Activated naive CD4-positive, alpha-beta T cell treated with Interleukin-2 at 50 U/mL for 16 hours (primary cell): ENCODE data around the gene DNAJA4.

ENCODE experiments used
- DNase-seq: peaks from one replicate; pipeline ENCODE4 v3.0.0-alpha.2; 2020

Gene DNAJA4

DNA sequence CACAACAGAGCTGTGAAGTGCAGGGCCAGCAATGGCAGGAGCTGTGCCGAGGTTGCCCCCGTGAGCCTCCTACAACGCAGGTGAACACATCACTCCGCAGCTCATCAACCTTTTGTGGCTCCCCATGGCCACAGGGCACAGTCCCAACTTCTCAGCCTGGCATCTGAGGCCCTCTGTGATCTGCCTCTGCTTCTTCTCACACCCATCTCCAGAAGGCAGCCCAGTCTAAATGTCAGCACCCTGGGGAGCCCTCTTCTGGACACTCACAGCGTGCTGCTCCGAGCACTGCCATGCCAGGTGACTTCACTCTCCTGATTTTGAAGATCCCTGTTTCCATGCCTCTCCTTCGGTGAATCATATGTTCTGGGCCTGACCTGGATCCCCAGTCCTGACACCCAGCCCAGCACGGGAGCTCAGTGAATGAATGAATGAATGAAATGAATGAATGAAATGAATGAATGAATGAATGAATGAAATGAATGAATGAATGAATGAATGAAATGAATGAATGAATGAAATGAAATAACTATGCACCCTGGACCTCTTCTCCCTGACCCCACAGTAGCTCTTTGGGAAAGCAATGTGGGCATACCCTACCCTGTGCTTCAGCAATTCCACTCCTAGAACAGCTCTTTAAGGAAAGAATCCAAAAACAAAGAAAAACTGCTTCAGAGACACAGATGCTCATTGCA, 52.9 kb downstream of the DNAJA4 start:
- DNase-seq: no peak

DNA sequence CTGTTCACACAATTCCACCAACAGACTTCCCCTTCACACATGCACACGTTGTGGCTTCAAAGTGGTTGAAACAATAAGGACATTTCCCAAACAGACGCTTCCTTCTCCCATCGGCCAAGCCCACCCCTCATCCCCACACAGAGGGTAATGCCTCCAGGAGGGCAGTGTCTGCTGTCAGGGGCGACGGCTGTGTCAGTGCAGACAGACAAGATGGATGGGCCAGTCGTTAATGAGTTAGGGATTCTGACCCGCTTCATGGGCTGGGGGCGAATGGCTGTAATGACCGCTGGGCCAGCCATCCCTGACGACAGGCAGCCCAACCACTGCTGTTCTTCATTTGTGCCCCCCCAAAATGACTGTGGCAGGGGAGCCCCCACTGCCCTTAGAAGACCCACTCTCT, 55.2 kb downstream of the DNAJA4 start:
- no peak for DNase-seq

DNA sequence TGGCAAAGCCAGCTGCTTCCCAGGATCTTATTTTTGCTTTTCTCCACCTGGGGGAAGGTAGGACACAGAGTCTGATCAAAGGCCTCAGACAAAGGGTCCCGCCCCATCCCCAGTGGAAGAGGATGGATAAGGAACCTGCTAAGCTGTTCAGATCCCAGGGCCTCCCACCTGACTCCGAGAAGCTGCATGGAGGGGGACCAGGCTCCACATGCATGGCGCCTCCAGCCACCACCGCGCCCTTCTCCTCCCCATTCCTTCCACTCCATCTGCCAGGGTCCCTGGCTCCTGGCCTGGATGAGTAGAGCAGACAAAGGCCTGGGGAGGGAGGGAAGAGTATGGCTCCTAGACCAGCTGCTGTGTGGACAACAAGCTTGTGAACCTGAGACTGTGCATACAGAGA, 55.8 kb downstream of the DNAJA4 start:
- no peak for DNase-seq

DNA sequence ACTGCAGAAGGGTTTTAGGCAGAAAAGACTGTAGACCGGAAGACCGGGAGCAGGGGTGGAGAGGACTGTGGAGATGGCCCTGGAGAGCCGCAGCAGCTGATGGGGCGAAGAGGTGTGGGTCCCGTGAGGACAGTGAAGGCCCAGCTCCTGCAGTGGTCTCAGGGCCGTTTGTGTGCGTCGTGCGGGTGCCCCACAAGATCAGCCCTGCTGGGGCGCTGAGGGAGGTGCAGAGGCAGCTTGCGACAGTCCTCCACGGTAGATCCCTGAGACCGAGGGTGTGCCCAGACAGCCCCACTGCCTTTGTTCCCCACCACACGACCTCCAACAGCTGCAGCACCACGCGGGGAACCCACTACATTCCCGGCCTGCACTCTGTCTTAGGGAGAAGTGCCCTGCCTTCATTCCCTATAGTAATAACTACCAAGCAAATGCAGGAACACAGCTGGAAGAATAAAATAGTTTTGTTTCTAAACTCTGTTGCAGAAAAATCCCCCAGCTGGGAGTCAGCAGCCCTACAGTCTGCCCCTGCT, 56.7 kb downstream of the DNAJA4 start:
- no peak for DNase-seq

DNA sequence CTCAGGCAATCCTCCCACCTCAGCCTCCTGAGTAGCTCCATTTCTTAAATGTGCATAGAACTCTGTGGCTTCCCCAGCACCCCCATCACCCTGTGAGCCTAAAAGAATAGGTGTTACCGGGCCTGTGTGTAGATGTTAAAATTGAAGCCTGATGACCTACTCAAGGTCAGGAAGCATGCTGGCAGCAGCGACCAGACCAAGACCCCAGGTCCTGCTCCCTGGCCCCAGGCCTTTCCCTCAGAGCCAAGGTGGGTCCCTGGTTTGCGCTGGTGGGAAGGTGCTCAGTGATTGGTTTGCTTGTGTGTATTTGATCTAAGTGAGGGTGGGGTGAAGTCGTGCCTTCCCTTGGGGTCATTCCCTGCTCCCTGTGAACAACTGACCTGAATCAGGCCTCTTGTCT, 57.4 kb downstream of the DNAJA4 start:
- no peak for DNase-seq

DNA sequence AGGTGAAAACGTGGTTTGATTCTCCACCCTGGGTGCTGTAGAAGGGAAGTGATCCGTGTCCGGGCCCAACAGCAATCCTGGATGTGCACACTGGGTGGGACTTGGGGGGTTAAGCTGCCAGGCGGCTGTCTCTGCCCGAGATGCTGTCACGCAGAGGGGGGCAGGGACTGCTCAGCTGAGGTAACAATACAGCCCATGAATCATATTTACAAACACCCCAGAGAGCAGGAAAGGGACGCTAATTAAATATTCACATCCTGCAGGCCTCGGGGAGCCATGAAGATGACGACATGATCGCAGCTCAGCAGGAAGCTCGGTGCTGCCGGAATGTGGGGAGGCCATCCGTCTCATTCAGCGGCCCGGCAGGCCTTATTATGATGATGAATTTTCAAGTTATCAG, 57.9 kb downstream of the DNAJA4 start:
- no peak for DNase-seq

DNA sequence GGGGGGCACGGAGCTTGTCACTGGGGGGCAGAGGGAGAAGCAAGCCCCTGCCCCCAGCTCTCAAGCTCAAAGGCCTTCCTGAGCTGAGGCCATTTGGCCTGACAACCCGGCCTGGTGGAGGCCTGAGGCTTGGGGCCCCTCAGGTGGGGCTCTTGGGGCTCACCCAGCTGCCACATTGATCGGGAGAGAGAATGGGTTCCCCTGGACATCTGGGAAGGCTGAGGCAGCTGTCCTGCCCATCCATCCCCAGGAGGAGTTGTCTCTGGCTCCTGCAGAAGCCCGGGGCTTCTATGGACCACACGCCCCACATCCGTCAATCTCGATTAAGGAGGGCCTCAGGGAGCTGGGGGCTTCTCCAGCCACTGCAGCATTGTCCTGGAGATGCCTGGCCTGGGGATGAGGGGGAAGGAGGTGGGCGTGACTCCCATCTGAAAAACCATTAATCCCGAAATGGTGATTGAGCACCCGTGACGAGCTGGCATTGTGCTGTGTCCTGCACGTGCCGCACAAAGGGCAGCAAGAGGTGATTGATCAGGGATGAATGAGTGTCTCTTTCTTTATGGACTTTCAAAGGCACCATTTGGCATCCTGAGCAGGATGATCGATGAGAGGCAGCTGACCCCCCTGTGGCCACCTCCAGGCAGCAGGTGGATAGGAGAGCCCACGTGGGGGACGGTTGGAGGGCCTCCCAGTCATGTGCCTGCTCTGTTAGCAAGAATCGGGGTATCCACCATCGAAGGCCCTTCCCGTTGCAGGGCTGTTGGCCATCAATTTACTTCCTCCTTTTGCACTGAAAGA, 58.6 kb downstream of the DNAJA4 start:
- DNase-seq: no peak

DNA sequence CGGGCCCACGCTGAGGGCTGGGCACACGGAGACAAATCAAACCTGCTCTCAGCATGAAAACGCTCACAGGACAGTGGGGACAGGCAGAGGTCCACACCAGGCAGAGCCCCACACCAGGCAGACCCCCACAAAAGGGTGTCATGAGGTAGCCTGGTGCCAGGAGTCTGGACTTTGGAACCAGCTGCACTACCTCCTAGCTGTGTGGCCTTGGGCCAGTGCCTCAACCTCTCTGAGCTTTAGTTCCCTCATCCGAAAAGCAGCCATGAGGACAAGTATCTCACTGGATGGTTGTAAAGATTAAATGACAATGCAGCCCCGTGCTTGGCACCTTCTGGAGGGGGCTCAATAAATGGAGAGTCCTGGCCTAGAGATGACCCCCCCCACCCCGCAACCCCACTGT, 59.3 kb downstream of the DNAJA4 start:
- DNase-seq: no peak

DNA sequence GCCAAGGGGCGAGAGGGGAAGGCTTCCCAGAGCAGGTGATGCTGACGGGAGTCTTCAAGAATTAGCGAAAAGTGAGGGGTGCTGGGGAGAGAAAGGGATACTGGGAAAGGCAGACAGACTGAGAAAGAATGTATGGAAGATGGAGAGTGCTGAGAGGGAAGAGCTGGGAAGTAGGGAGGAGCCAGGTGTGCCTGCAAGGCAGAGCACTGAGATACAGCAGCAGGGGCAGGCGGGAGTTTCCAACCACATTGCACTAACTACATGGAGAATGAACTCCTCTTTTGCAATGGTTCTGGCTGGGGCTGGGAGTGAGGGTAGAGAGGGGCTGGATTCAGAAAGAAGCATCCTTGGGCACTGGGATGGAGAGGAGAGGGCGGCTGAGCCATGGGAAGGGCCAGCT, 59.8 kb downstream of the DNAJA4 start:
- no peak for DNase-seq

DNA sequence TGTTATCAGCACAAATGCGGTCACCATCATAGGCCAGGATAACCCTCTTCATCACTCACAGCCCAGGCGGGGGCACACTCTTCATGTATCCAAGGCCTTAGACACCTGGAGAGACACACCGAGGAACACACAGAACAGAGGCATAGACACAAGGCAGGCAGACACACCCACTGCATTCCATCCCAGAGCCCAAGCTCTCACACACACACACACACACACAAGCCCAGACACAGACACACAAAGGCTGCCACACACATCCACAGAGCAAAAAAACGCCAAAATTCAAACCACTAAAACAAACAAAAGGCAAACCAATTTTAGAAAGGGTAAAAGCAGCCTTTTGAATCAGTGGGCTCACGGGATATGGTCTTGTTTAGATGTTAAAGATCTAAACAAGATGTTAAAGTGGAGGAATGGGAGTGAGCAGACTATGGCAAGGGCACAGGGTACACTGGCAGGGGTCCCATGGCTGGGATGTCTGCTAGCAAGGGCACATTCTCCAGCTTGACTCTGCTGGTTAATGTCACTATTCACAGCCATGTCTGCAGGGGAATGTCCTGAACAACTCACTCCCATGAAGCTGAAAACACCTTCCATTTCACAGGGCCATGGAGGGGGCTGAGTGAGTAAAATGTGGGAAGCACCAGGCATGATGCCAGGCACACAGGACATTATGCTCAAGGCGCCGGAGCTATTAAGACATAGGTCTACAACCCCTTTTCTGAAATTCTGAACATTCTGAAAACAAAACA, 60.9 kb downstream of the DNAJA4 start:
- DNase-seq: no peak

DNA sequence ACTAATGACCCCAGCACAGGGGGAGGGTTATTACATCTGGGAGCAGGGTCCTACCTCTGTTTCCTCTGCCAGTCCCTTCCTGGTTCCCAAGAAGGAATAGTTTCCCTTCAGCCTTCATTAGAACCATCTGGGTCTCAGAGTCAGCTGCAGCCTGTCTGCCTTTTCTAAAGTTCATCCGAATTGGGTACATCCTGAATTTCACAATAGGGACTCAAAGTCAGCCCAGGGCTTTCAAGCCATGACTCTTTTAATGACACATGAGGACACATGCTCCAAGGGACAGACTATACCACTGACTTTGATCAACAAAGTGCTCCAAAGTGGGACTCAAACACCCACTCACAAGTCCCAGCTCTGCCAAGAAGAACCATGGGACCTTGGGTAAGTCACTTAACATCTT, 63.1 kb downstream of the DNAJA4 start:
- no peak for DNase-seq

DNA sequence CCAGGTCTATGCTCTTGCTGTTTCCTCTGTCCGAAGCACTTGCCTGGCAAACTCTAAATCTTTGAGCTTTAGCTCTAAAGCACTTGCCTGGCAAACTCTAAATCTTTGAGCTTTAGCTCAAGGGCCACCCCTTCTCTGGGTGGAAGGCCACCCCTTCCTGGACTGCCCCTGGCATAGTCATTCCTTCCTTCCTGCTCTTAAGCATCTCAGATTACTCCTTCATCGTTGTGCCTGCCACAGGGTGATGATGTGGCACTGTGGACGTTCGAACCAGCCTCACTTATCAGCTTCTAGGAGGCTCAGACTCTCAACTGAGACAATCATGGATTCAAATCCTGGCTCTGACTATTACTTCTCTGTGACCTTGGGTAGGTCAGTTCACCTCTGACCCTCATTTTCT, 65.3 kb downstream of the DNAJA4 start:
- DNase-seq: no peak
